Measurements from ENCODE around the gene TAF15.

Gene TAF15

DNA sequence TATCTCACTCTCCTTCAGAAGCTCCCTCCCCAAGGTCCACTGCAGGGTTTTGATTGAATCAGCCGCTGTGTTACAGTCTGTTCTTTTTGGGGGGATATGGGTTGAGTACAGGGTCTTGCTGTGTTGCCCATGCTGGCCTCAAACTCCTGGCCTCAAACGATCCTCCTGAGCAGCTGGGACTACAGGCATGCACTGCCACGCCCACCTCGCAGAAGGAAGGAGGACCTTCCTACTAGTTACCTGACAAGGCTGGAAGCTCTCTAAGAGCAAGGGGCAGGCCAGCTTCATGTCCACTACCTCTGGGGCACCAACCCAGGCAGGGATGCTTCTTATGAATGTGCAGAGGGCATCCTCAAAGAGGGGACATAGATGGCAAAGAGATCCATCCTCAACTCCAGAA, 11.9 kb upstream of the TAF15 start:
- H3K4me2 ChIP-seq (ENCODE audit: low read depth, low read length, poor library complexity, severe bottlenecking) = no peak overlapping the region
- no peak overlapping the region for H2AFZ ChIP-seq (ENCODE audit: low read length)
- TF ChIP-seq EZH2phosphoT487 (IDR thresholded peaks at IDR 0.05; ENCODE audit: borderline replicate concordance) = no peak
- TF ChIP-seq, protein P1, sequence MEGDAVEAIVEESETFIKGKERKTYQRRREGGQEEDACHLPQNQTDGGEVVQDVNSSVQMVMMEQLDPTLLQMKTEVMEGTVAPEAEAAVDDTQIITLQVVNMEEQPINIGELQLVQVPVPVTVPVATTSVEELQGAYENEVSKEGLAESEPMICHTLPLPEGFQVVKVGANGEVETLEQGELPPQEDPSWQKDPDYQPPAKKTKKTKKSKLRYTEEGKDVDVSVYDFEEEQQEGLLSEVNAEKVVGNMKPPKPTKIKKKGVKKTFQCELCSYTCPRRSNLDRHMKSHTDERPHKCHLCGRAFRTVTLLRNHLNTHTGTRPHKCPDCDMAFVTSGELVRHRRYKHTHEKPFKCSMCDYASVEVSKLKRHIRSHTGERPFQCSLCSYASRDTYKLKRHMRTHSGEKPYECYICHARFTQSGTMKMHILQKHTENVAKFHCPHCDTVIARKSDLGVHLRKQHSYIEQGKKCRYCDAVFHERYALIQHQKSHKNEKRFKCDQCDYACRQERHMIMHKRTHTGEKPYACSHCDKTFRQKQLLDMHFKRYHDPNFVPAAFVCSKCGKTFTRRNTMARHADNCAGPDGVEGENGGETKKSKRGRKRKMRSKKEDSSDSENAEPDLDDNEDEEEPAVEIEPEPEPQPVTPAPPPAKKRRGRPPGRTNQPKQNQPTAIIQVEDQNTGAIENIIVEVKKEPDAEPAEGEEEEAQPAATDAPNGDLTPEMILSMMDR (conservative IDR thresholded peaks at IDR 0.05; ENCODE audit: low read length) = no peak
- H3K9me2 ChIP-seq (replicated peaks; ENCODE audit: low read depth, low read length) = no peaks in the 10 kb centered on the region
- peaks cover 24% of the 10 kb centered on the region for H3K4me1 ChIP-seq (ENCODE audit: insufficient read depth, low read length, poor library complexity, severe bottlenecking)
- H3K9ac ChIP-seq (ENCODE audit: low read depth, low read length, poor library complexity, severe bottlenecking) = no peak overlapping the region
- H4K20me1 ChIP-seq (ENCODE audit: insufficient read depth, low read length, poor library complexity, severe bottlenecking) = no peaks in the 10 kb centered on the region
- H3F3A ChIP-seq (ENCODE audit: low read depth) = peaks cover 4% of the 10 kb centered on the region; the same call in 1 of the 2 replicates
- H3K79me2 ChIP-seq (ENCODE audit: insufficient read depth, low read length) = no peaks in the 10 kb centered on the region
- H3K4me3 ChIP-seq (ENCODE audit: low read length, poor library complexity, severe bottlenecking) = no peak overlapping the region
- H3K36me3 ChIP-seq (ENCODE audit: insufficient read depth, low read length) = no peaks in the 10 kb centered on the region
- no peaks in the 10 kb centered on the region for H3K9me3 ChIP-seq (ENCODE audit: insufficient read depth, low read depth, low read length)
- H3K27me3 ChIP-seq (ENCODE audit: insufficient read depth, low read length, poor library complexity, severe bottlenecking) = no peaks in the 10 kb centered on the region

DNA sequence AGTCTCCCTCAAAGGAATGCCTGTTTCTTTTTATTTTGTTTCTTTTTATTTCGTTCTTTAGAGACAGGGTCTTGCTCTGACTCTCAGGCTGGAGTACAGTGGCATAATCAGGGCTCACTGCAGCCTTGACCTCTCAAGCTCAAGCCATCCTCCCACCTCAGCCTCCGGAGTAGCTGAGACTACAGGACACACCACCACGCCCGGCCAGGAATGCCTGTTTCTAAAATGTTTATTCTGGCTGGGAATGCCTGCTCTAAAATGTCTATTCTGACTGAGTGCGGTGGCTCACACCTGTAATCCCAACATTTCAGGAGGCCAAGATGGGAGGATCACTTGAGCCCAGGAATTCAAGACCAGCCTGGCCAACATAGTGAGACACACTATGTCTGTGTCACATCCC, 11.4 kb upstream of the TAF15 start:
- H3K9me3 ChIP-seq (ENCODE audit: insufficient read depth, low read depth, low read length) = no peaks in the 10 kb centered on the region
- TF ChIP-seq, protein P1 (conservative IDR thresholded peaks at IDR 0.05; ENCODE audit: low read length) = no peak
- no peak for TF ChIP-seq EZH2phosphoT487 (IDR thresholded peaks at IDR 0.05; ENCODE audit: borderline replicate concordance)

DNA sequence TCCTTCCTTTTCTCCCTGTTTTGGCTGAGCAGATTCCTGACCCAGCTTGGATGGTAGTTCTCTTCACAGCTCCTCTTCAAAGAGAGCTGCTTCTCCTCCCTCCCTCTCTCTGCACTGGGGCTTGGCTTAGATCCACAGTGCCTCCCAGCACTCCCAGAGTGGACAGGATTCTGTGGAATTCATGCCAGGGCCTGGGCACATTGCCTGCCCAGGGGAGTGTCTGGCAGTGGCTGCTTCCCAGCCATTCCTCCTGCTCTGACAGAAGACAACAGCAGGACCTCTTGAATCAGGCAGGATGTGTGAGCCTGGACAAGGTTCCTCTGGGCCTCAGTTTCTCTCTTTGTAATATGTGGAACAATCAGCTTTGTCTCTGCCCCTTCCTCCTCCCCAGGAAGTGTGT, 9.3 kb upstream of the TAF15 start:
- Histone ChIP-seq H3F3A (ENCODE audit: low read depth) (peaks cover 4% of the 10 kb centered on the region; the same call in 1 of the 2 replicates), H3K36me3 (ENCODE audit: insufficient read depth, low read length) (no peaks in the 10 kb centered on the region), H2AFZ (ENCODE audit: low read length) (no peak overlapping the region), H3K9me2 (replicated peaks; ENCODE audit: low read depth, low read length) (no peaks in the 10 kb centered on the region), H4K20me1 (ENCODE audit: insufficient read depth, low read length, poor library complexity, severe bottlenecking) (no peaks in the 10 kb centered on the region), H3K27me3 (ENCODE audit: insufficient read depth, low read length, poor library complexity, severe bottlenecking) (no peaks in the 10 kb centered on the region), H3K9ac (ENCODE audit: low read depth, low read length, poor library complexity, severe bottlenecking) (peak overlapping the region; percentile 30), H3K79me2 (ENCODE audit: insufficient read depth, low read length) (no peaks in the 10 kb centered on the region), H3K4me3 (ENCODE audit: low read length, poor library complexity, severe bottlenecking) (no peak overlapping the region), H3K9me3 (ENCODE audit: insufficient read depth, low read depth, low read length) (no peaks in the 10 kb centered on the region), H3K4me1 (ENCODE audit: insufficient read depth, low read length, poor library complexity, severe bottlenecking) (peaks cover 31% of the 10 kb centered on the region), H3K4me2 (ENCODE audit: low read depth, low read length, poor library complexity, severe bottlenecking) (no peak overlapping the region)
- TF ChIP-seq, protein P1 (conservative IDR thresholded peaks at IDR 0.05; ENCODE audit: low read length) = no peak

More for the DNA sequence above, 11.4 kb upstream of the TAF15 start:
- Histone ChIP-seq H3K27me3 (ENCODE audit: insufficient read depth, low read length, poor library complexity, severe bottlenecking) (no peaks in the 10 kb centered on the region), H3K4me1 (ENCODE audit: insufficient read depth, low read length, poor library complexity, severe bottlenecking) (peaks cover 30% of the 10 kb centered on the region), H3K4me2 (ENCODE audit: low read depth, low read length, poor library complexity, severe bottlenecking) (no peak overlapping the region), H2AFZ (ENCODE audit: low read length) (no peak overlapping the region), H3K4me3 (ENCODE audit: low read length, poor library complexity, severe bottlenecking) (no peak overlapping the region), H3K9ac (ENCODE audit: low read depth, low read length, poor library complexity, severe bottlenecking) (no peak overlapping the region), H4K20me1 (ENCODE audit: insufficient read depth, low read length, poor library complexity, severe bottlenecking) (no peaks in the 10 kb centered on the region), H3K9me2 (replicated peaks; ENCODE audit: low read depth, low read length) (no peaks in the 10 kb centered on the region), H3F3A (ENCODE audit: low read depth) (peaks cover 4% of the 10 kb centered on the region; the same call in 1 of the 2 replicates), H3K79me2 (ENCODE audit: insufficient read depth, low read length) (no peaks in the 10 kb centered on the region), H3K36me3 (ENCODE audit: insufficient read depth, low read length) (no peaks in the 10 kb centered on the region)

All from Loucy (cell line).